WTC11 (cell line): ENCODE measurements around the gene IL4R.

Source experiments
- CTCF ChIP-seq: fragments of 200-600 bp; IDR thresholded peaks from 2 replicates; pipeline ENCODE4 v1.8.0; 2022; ENCODE audit warnings: antibody characterized with exemption
- ESRRA ChIP-seq: sonication (generic); formaldehyde crosslinking; IDR thresholded peaks from 2 replicates; pipeline ENCODE4 v1.8.1; 2022; ENCODE audit warnings: mild to moderate bottlenecking, missing genetic modification reagents, borderline replicate concordance
- JUN ChIP-seq: sonication (generic); formaldehyde crosslinking; IDR thresholded peaks from 2 replicates; pipeline ENCODE4 v1.8.0; 2023; ENCODE audit warnings: mild to moderate bottlenecking, missing genetic modification reagents

GRCh38 chr16:27402569-27402963, 88.8 kb downstream of the IL4R start:
- no peak for TF ChIP-seq CTCF
- TF ChIP-seq JUN (CRISPR knock-in tag), result no peak
- no peak for TF ChIP-seq ESRRA (CRISPR knock-in tag)
